GM23338 (cell line): ENCODE measurements around the gene SRPK1. TPM values are rescaled to one million over a fixed set of nuclear protein-coding genes. Genes with fewer than 3 reads are reported as not detected.
A peak's percentile ranks its signal among the peaks of the same experiment; 100 is the strongest.

Experiments used
- ATAC-seq: fragments of 200-7000 bp; cut with Tn5 transposase; 3 replicates; pipeline ENCODE4 v1.9.1; 2020
- DNase-seq: peaks from one replicate; pipeline ENCODE4 v3.0.0-alpha.2; 2015; ENCODE audit warnings: low spot score
- H2AFZ ChIP-seq: fragments of 200-600 bp; sonication (generic); 2 replicates; pipeline ENCODE4 v1.8.0; 2016; ENCODE audit warnings: antibody characterized with exemption, mild to moderate bottlenecking, moderate library complexity
- H3F3A ChIP-seq: fragments of 200-600 bp; sonication (generic); replicated peaks from 2 replicates; pipeline ENCODE4 v1.8.0; 2017; ENCODE audit warnings: antibody characterized with exemption, mixed run types, low read depth
- H3K27ac ChIP-seq: fragments of 200-600 bp; sonication (generic); 2 replicates; pipeline ENCODE4 v1.6.1; 2016; ENCODE audit warnings: low read depth
- H3K27me3 ChIP-seq: fragments of 200-600 bp; sonication (generic); 2 replicates; pipeline ENCODE4 v1.8.0; 2016; ENCODE audit warnings: mild to moderate bottlenecking, mixed run types, moderate library complexity; ENCODE audit not compliant: insufficient read depth
- H3K36me3 ChIP-seq: fragments of 200-600 bp; sonication (generic); 2 replicates; pipeline ENCODE4 v1.8.0; 2016; ENCODE audit warnings: mild to moderate bottlenecking; ENCODE audit not compliant: insufficient read depth
- H3K4me1 ChIP-seq: fragments of 200-600 bp; sonication (generic); 2 replicates; pipeline ENCODE4 v1.8.0; 2016; ENCODE audit warnings: mild to moderate bottlenecking, moderate library complexity; ENCODE audit not compliant: insufficient read depth
- H3K4me2 ChIP-seq: fragments of 200-600 bp; sonication (generic); 2 replicates; pipeline ENCODE4 v1.7.1; 2017; ENCODE audit warnings: mixed run types
- H3K4me3 ChIP-seq: fragments of 200-600 bp; sonication (generic); 2 replicates; pipeline ENCODE4 v1.6.1; 2016; ENCODE audit warnings: mixed run types
- H3K79me2 ChIP-seq: fragments of 200-600 bp; sonication (generic); replicated peaks from 2 replicates; pipeline ENCODE4 v1.8.0; 2017; ENCODE audit warnings: mild to moderate bottlenecking; ENCODE audit not compliant: insufficient read depth
- H3K9me2 ChIP-seq: fragments of 200-600 bp; sonication (generic); 2 replicates; pipeline ENCODE4 v1.8.0; 2017; ENCODE audit not compliant: insufficient read depth
- H4K20me1 ChIP-seq: fragments of 200-600 bp; sonication (generic); replicated peaks from 2 replicates; pipeline ENCODE4 v1.8.0; 2017; ENCODE audit warnings: mild to moderate bottlenecking; ENCODE audit not compliant: insufficient read depth
- H3K27ac Mint-ChIP-seq: 2 replicates; pipeline ENCODE4 v1.8.0; 2020; ENCODE audit warnings: inconsistent platforms, mild to moderate bottlenecking, moderate library complexity, mixed read lengths
- H3K27me3 Mint-ChIP-seq: 3 replicates; pipeline ENCODE4 v1.8.0; 2022; ENCODE audit warnings: low read depth, mild to moderate bottlenecking, moderate library complexity, mixed read lengths, inconsistent platforms; ENCODE audit not compliant: insufficient read depth, poor library complexity
- H3K36me3 Mint-ChIP-seq: 3 replicates; pipeline ENCODE4 v1.8.0; 2021; ENCODE audit warnings: low read depth, mild to moderate bottlenecking, inconsistent platforms, moderate library complexity, mixed read lengths
- H3K4me1 Mint-ChIP-seq: 3 replicates; pipeline ENCODE4 v1.8.0; 2020; ENCODE audit warnings: mild to moderate bottlenecking, inconsistent platforms, mixed read lengths
- H3K4me3 Mint-ChIP-seq: 3 replicates; pipeline ENCODE4 v1.8.0; 2021; ENCODE audit warnings: moderate library complexity, mild to moderate bottlenecking, inconsistent platforms, mixed read lengths
- H3K9me3 Mint-ChIP-seq: 3 replicates; pipeline ENCODE4 v1.8.0; 2020; ENCODE audit warnings: moderate library complexity, mild to moderate bottlenecking, inconsistent platforms, mixed read lengths
- CREB1 ChIP-seq: fragments of 250-450 bp; sonication (Bioruptor Pico); IDR thresholded peaks from 2 replicates; pipeline ENCODE4 v1.5.0; 2020; ENCODE audit warnings: low read depth, mild to moderate bottlenecking, moderate library complexity
- ETS1 ChIP-seq: IDR thresholded peaks from 2 replicates; pipeline ENCODE4 v1.6.1; 2016; ENCODE audit warnings: antibody characterized with exemption
- EZH2 ChIP-seq: fragments of 200-600 bp; sonication (generic); IDR thresholded peaks from one replicate; pipeline ENCODE4 v1.8.0; 2017; ENCODE audit warnings: antibody characterized with exemption, mild to moderate bottlenecking, low read depth; ENCODE audit not compliant: unreplicated experiment
- EZH2phosphoT487 ChIP-seq: fragments of 200-600 bp; sonication (generic); IDR thresholded peaks from one replicate; pipeline ENCODE4 v1.8.1; 2018; ENCODE audit warnings: antibody characterized with exemption; ENCODE audit not compliant: unreplicated experiment
- JUNB ChIP-seq: IDR thresholded peaks from one replicate; pipeline ENCODE4 v1.6.1; 2016; ENCODE audit warnings: antibody characterized with exemption; ENCODE audit not compliant: unreplicated experiment
- POLR2AphosphoS5 ChIP-seq: IDR thresholded peaks from 2 replicates; pipeline ENCODE4 v1.6.1; 2016; ENCODE audit warnings: antibody characterized with exemption, low read depth
- STAT1 ChIP-seq: IDR thresholded peaks from one replicate; pipeline ENCODE4 v1.6.1; 2016; ENCODE audit warnings: antibody characterized with exemption; ENCODE audit not compliant: unreplicated experiment
- ZNF114 ChIP-seq: fragments of 250-450 bp; sonication (Bioruptor Pico); IDR thresholded peaks from 2 replicates; pipeline ENCODE4 v1.5.0; 2020; ENCODE audit warnings: mild to moderate bottlenecking, moderate library complexity
- ZNF331 ChIP-seq: fragments of 250-450 bp; sonication (Bioruptor Pico); IDR thresholded peaks from 2 replicates; pipeline ENCODE4 v1.5.0; 2020; ENCODE audit warnings: low read depth, mild to moderate bottlenecking, moderate library complexity
- ZNF462 ChIP-seq: fragments of 250-450 bp; sonication (Bioruptor Pico); IDR thresholded peaks from 2 replicates; pipeline ENCODE4 v1.5.0; 2020; ENCODE audit warnings: mild to moderate bottlenecking, moderate library complexity
- polyA plus RNA-seq: library from polyadenylated mRNA; unstranded; fragments of >200 nt; fragmentation: Nextera tagmentation; extraction: Ambion mirVana; gene quantifications from 2 replicates; pipeline ENCODE4 v1.2.1, GENCODE V29; 2016
- total RNA-seq: library from RNA; depleted of rRNA; stranded (reverse); fragments of >200 nt; shearing (Covaris generic); gene quantifications from 2 replicates; pipeline ENCODE4 v1.2.3, GENCODE V29; 2014

SRPK1 gene
- total and polyA plus RNA-seq, 2 experiments from 2014 or later, result 175 to 202 TPM

- H2AFZ ChIP-seq, result peak overlapping the region; percentile 88; the same call in 1 of the 2 replicates
- no peaks in the 10 kb centered on the region for H3K9me3 Mint-ChIP-seq
- H3K4me3 ChIP-seq, result peak overlapping the region; percentile 57
- 0 out of 2 replicates have a peak, but pooled peaks cover 9% of the 10 kb centered on the region for H3K9me2 ChIP-seq
- peak; percentile 79 for DNase-seq
- H3K36me3 Mint-ChIP-seq, result no peaks in the 10 kb centered on the region
- H4K20me1 ChIP-seq, result no peaks in the 10 kb centered on the region
- peaks cover 5% of the 10 kb centered on the region for H3K4me1 ChIP-seq
- no peak overlapping the region for H3K27ac ChIP-seq
- peak overlapping the region; percentile 54 for H3K4me3 Mint-ChIP-seq
- H3F3A ChIP-seq, result no peaks in the 10 kb centered on the region
- no peak overlapping the region for H3K27ac Mint-ChIP-seq
- H3K4me1 Mint-ChIP-seq, result peaks cover 6% of the 10 kb centered on the region
- H3K27me3 Mint-ChIP-seq, result peaks cover 9% of the 10 kb centered on the region
- ATAC-seq, result peak; percentile 23; the same call in 1 of the 3 replicates
- peak overlapping the region; percentile 70 for H3K4me2 ChIP-seq
- no peaks in the 10 kb centered on the region for H3K79me2 ChIP-seq
- TF ChIP-seq EZH2 (no peak), POLR2AphosphoS5 (no peak), JUNB (no peak), ZNF331 (CRISPR knock-in tag) (no peak), CREB1 (CRISPR knock-in tag) (no peak), STAT1 (no peak), ETS1 (no peak)
- no peaks in the 10 kb centered on the region for H3K36me3 ChIP-seq
- peaks cover 9% of the 10 kb centered on the region; the same call in 1 of the 2 replicates for H3K27me3 ChIP-seq
These were observed 10.2 kb upstream of the SRPK1 start for GRCh38 chr6:35931120-35931561.

- peaks cover 8% of the 10 kb centered on the region for H3K27me3 Mint-ChIP-seq
- no peak overlapping the region for H3K4me2 ChIP-seq
- peaks cover 5% of the 10 kb centered on the region for H3K4me1 ChIP-seq
- no peak overlapping the region for H3K27ac Mint-ChIP-seq
- H3K4me1 Mint-ChIP-seq, result peaks cover 8% of the 10 kb centered on the region
- no peak overlapping the region for H3K27ac ChIP-seq
- no peak overlapping the region for H3K4me3 ChIP-seq
- H3K27me3 ChIP-seq, result peaks cover 9% of the 10 kb centered on the region; the same call in 1 of the 2 replicates
- no peaks in the 10 kb centered on the region for H3K79me2 ChIP-seq
- DNase-seq (no peak), ATAC-seq (no peak)
- H3K36me3 ChIP-seq, result no peaks in the 10 kb centered on the region
- H3K36me3 Mint-ChIP-seq, result no peaks in the 10 kb centered on the region
- H2AFZ ChIP-seq, result no peak overlapping the region
- no peak overlapping the region for H3K4me3 Mint-ChIP-seq
- no peaks in the 10 kb centered on the region for H3K9me3 Mint-ChIP-seq
- H4K20me1 ChIP-seq, result no peaks in the 10 kb centered on the region
- no peaks in the 10 kb centered on the region for H3F3A ChIP-seq
- H3K9me2 ChIP-seq, result 0 out of 2 replicates have a peak, but pooled peaks cover 9% of the 10 kb centered on the region
- TF ChIP-seq CREB1 (CRISPR knock-in tag) (no peak), ZNF331 (CRISPR knock-in tag) (no peak), ZNF462 (no peak), ETS1 (no peak), ZNF114 (CRISPR knock-in tag) (no peak), STAT1 (no peak), JUNB (no peak), POLR2AphosphoS5 (no peak), EZH2phosphoT487 (no peak)
These were observed 8.7 kb upstream of the SRPK1 start for GRCh38 chr6:35929601-35930000.
